GM18867 (cell line): ENCODE measurements around the gene DLG2.

Experiments used
- ATAC-seq: cut with Tn5 transposase; IDR thresholded peaks from one replicate; pipeline ENCODE4 v1.9.1; 2021; ENCODE audit warnings: mild to moderate bottlenecking, moderate library complexity; ENCODE audit not compliant: unreplicated experiment

Gene DLG2

DNA sequence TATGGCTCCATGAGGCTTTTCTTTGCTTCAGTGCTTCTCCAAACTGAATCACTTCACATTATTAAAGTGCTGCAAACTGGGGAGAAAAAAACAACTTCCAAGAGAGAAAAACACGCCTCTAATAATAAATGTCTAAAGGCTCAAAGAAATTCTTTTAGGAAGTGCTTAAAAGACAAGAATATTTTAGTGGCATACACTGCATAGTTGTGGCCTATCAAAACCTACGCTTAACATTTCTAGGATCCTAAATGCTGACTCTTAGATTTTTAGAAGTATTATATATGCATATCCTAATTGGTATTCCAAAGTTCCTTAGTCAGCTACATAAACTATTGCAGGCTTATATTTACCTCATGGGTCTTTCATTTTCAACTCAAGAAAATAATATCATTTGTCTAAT, 1462.0 kb downstream of the DLG2 start:
- no peak for ATAC-seq

GRCh38 chr11:84164728-84165127, 1462.4 kb downstream of the DLG2 start:
- no peak for ATAC-seq

- ATAC-seq, result no peak
Measured at GRCh38 chr11:84163116-84163515, 1464.0 kb downstream of the DLG2 start.

DNA sequence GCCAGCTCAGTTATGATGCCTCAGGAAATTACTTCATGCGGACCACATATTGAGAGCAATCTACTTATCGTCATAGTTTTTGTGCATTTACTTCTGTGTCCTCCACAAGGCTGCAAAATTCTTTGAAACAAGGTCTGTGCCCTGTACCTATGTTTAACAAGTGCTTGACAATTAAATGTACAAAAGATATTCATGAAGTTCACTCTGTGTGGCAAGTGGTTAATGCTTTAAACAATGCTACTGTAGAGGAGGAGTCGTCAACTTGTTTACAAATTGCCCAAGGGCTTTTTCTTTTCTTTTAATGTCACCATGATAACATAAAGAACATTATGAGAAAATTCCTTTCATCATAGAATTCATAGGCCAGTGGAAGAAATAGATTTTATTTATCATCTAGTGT, 1469.5 kb downstream of the DLG2 start:
- no peak for ATAC-seq

GRCh38 chr11:84146826-84147225, 1480.3 kb downstream of the DLG2 start:
- ATAC-seq, result no peak

DNA sequence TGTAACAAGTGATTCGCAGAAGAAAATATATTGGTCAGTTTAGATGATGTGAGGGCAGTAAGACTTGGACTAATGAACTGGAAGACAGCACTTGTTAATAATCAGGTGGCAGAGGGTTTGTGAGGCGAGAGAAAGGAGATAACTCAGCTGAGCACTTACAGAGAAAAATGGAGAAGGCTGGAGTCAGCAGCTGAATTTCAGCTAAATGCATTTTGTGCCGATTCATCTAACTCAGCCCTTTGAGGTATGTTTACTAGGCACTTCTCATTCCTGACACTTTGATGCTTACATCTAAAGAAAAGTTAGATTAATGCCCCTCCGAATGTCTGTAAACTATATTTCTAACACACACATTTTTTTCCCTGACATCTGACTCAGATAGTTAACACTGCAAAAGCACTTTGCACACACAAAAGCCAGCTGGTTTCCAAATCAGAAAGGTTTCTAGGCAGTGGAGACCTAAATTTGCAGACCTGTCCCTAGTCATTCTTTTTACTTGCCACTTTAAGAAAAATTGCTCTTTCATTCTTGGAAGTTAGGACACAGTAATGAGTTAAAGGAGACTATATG, 1481.4 kb downstream of the DLG2 start:
- no peak for ATAC-seq

GRCh38 chr11:84144531-84144930, 1482.6 kb downstream of the DLG2 start:
- ATAC-seq, result no peak

DNA sequence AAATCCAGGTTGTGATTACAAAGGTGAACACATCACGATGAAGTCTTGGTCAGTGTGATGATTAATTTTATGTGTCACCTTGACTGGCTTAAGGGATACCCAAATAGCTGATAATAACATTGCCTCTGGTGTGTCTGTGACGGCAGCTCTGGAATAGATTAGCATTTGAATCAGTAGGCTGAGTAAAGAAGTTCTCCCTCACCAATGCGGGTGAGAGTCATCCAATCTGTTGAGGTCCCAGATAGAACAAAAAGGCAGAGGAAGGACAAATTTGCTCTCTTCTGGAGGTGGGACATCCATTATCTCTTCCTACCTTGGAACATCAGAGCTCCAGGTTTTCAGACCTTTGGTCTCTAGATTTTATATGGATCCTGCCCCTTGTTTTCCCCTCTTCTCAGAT, 1484.7 kb downstream of the DLG2 start:
- no peak for ATAC-seq

DNA sequence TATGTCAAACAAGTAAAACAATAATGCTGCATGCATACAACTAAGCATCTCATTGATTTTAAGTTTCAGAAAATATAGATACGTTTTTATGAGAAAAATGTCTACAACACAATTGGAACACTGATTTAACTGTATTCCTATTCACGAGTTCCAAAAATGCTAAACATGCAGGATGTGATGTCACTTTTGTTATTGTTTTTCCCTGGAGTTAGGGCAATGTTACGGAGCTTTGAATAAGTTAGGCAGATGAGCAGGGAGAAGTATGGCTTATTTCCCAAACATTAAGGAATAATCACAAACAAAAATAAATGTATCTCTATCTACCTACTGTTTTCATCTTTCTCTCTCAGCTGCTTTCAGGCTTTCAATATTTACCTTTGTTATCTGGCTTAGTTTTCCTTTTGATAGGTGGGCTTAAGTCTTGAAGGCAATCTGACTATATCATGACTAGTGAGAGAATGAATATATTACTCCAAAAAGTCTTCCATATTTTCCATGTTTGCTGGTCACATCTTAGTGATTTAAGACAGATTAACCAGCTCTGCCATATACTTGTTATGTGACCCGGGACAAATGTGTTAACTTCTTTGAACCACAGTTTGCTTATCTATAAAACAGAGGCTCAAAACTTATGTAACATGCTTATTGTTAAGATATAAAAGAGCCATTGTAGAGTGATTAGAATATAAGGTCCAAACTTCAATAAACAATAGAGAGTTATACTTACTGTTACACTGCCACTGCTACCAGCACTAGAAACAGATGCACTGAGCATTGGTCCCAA, 1486.6 kb downstream of the DLG2 start:
- ATAC-seq, result no peak

DNA sequence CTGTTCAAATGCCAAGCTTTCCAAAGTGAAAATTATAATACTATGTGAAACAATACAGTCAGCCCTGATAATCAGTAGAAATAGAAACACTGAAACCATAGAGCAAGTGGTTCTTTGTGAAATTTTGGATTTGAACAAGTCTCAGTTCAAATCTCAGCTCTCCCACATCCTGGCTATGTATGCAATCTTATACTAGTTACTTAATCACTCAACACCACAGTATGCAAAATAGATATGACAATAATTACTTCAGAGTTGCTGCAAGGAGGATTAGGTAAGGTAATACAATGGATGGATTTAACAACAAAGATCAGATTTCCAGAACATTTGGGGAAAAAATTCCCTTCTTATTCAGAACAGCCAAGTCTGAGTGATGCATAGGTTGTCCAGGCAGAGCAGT, 1489.2 kb downstream of the DLG2 start:
- no peak for ATAC-seq

DNA sequence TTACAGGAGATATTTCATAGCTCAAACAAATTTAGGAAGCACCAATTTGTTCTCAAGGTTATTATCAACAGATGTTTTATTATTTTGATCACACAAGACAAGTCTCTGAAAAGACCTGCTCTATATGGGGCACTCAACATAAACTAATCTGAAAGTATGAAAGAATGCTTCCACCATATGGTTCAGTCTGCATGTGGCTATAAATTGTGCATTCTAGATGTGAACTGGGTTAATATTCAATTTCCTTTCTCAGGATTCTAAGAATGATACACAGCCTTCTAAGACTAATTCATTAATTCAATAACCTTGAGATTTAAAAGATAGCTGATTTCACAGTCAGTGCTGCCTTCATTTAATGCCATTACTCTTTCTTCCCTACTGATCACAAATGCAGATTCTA, 1489.6 kb downstream of the DLG2 start:
- ATAC-seq, result no peak

- no peak for ATAC-seq
Measured at GRCh38 chr11:84136926-84137325, 1490.2 kb downstream of the DLG2 start.

DNA sequence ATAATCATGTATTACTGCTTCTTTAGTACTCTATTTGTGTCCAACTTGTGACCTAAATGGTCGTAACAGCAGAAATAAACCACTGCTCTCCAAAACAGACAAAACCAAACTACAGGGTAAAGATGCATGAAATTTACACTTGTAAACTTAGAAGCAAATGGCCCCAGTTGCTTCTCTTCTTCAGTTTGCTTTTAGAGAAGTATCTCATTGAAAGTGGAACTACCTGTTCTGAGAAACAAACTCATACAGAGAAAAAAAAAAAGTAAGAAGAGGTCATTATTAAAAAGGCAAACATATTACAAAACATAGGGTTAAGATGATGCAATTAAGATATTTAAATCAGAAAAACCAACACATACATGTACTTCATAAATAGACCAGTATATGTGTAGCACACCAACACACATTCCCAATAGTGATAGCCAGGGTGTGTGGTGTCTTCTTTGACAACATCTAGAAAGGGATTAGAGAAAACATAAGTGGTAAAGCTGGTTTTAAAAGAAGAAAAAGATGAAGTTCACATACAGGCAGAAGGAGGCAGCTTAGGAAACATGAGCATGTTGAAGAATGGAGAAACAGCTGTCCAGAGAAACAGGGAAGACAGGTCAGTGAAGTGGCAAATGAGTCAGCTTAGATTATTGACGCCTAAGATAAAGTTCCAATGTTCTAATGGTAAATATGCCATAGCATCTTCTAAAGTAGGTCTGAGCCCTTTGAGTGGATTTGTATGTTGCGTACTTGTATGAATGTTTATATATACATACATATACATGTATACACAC, 1496.3 kb downstream of the DLG2 start:
- ATAC-seq, result peak; percentile 66

- peak; percentile 18 for ATAC-seq
Measured at GRCh38 chr11:84129961-84130576, 1497.1 kb downstream of the DLG2 start.

- no peak for ATAC-seq
Measured at GRCh38 chr11:84128840-84129239, 1498.3 kb downstream of the DLG2 start.

DNA sequence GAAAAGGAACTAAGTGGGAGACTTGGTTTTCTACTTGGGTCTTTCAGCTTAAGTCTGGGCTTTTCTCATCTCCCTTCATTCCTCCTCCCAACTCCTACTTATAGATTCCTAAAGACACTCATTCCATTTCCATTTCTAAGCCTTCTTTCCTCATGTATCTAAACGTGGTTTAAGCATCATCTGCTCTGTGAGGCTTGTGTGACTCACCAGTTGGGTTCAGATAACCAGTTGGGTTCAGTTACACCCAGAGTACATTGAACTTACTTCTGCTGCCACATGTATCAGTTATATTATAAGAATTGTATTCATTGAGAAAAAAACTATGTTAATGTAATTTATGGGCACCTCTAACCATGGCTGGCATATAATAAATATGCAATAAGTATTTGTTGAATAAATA, 1509.8 kb downstream of the DLG2 start:
- no peak for ATAC-seq

DNA sequence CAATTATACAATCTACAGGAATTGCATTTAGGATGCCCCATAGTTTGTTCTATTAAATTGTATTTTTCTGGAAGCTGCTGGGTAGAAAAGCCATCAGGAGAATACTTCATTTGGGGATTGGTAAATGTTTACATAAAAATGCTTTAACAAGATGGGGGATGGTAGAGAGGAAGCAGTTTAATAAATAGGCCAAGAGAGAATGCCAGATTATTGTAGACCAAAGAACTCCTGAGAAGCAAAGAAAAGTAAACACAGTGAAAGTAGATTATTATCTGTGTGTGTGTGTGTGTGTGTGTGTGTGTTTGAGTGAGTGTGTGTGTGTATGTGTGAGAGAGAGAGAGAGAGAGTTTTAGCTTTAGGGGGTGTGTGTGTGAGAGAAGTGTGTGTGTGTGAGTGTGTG, 1520.6 kb downstream of the DLG2 start:
- no peak for ATAC-seq

GRCh38 chr11:84105148-84105547, 1522.0 kb downstream of the DLG2 start:
- no peak for ATAC-seq

- ATAC-seq, result no peak
Measured at GRCh38 chr11:84103096-84103495, 1524.0 kb downstream of the DLG2 start.

DNA sequence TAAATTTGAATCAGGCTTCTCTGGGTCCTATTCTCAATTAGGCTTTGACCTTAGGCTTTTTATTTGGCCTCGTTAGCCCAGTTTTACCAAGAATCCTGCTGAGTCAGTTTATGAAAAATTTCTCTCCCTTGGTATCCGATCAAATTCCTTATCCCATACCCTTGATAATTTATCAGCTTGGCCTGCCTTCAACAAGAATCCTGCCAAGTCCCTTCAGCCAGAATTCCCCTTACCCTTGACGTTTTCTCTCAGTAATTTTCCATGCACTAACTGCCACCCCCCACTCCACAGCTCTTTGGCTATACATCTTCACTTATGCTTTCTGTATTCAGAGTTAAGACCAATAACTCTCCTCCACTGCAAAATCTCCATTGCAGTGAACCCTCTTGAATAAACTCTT, 1530.0 kb downstream of the DLG2 start:
- ATAC-seq, result no peak

DNA sequence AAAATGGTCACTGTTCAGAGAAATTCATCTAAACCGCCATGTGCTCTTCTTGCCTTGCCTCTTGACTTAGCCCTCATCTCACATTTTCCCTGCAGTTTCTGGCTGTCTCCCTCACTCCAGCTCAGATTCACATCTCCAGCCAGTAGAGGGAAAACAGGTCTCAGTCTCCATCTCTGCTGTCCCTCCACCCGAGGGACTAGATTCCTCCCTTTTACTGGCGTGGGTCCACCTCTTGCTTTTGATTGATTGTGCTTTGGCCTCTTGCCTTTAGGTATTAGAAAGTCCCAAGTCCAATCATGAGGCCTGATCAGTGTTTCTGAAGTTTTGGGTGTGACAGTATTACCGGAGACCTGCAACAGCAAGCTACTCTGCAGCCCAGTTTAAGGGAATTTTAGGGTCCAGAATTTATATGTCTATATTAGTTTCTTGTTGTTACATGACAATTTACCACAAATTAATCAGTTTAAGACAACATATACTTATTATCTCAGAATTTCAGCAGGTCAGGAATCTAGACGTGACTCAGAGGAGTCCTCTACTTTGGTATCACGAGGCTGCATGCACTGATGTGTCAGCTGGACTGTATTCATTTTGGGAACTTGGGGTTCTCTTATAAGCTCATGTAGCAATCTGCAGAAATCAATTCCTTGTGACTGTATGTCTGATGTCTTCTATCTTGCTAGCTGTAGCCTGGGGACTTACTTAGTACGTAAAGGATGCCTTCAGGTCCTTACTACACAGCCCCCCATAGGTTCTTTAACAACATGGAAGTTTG, 1535.7 kb downstream of the DLG2 start:
- ATAC-seq, result no peak
